IgD-negative memory B cell (primary cell): ENCODE data around the gene EXOC3. TPM values are rescaled to one million over a fixed set of nuclear protein-coding genes. Genes with fewer than 3 reads are reported as not detected.
"Not testable (repeated sequence)": the region's sequence is repeated elsewhere in the genome, so short reads cannot be mapped to it uniquely, and the experiment has no call there.

ENCODE experiments used
- H3K27ac Mint-ChIP-seq, 3 donors: one replicate each; pipeline ENCODE4 v1.8.0; 2020 to 2022; ENCODE audit warnings: mild to moderate bottlenecking in 3 of 3, mixed read lengths in 3 of 3, moderate library complexity in 1 of 3
- H3K27me3 Mint-ChIP-seq: one replicate; pipeline ENCODE4 v1.8.0; 2021; ENCODE audit warnings: mixed read lengths
- H3K36me3 Mint-ChIP-seq: one replicate; pipeline ENCODE4 v1.8.0; 2020; ENCODE audit warnings: mild to moderate bottlenecking, mixed read lengths
- H3K4me1 Mint-ChIP-seq, 3 donors: one replicate each; pipeline ENCODE4 v1.8.0; 2020 to 2022; ENCODE audit warnings: mixed read lengths in 3 of 3, mild to moderate bottlenecking in 1 of 3
- H3K4me3 Mint-ChIP-seq, 4 donors: one replicate each; pipeline ENCODE4 v1.8.0; 2020 to 2022; ENCODE audit warnings: mild to moderate bottlenecking in 4 of 4, mixed read lengths in 4 of 4, moderate library complexity in 3 of 4
- H3K9me3 Mint-ChIP-seq, 3 donors: one replicate each; pipeline ENCODE4 v1.8.0; 2020 to 2021; ENCODE audit warnings: mixed read lengths in 3 of 3, mild to moderate bottlenecking in 1 of 3
- polyA plus RNA-seq: library from polyadenylated mRNA; unstranded; fragments of 300-500 nt; fragmentation: Illumina TruSeq; gene quantifications from one replicate; pipeline ENCODE4 v1.2.3, GENCODE V29; 2021

EXOC3 gene
- polyA plus RNA-seq, 1 donor from 2014 or later, result 25.8 TPM

DNA sequence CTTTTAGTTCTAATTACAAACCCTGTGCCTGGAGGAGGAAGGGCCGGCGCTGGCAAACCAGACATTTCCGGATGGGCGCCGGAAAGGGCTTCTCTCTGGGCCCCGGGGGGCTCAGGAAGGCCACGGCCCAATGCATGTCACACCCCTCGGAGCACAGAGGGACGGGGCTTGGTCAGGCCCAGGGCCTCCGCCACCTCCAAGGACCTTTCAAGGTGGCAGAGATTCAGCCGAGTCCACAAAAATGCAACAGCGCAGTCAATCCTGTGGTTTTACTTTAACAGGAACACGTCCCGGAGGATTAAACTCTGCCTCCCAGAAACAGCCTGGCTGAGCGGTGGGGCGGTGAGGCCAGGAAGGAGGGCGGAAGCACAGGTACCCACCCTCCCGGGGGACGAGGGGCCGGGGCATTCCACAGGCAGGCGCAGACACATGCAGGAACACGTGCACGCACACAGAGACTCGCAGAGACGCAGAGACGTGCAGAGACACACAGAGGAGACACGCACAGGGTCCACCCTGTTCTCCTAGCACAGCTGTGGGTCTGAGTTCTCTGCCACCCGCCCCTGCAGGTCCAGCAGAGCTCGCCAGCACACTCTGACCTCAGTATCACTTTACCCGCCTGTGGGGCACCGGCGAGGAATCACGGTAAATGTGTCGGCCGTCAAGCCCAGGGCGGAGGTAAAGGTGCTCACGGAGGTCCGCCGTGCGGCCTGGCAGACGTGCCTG is 58.3 kb downstream of the EXOC3 start:
- Mint-ChIP-seq H3K9me3 (peaks cover 0 to 3% (median 0%) of the 10 kb centered on the region in 3 donors), H3K27ac (no peak overlapping the region), H3K36me3 (no peaks in the 10 kb centered on the region), H3K4me3 (no peak overlapping the region), H3K27me3 (peaks cover 26% of the 10 kb centered on the region), H3K4me1 (peaks cover 0 to 2% (median 0%) of the 10 kb centered on the region in 3 donors)

DNA sequence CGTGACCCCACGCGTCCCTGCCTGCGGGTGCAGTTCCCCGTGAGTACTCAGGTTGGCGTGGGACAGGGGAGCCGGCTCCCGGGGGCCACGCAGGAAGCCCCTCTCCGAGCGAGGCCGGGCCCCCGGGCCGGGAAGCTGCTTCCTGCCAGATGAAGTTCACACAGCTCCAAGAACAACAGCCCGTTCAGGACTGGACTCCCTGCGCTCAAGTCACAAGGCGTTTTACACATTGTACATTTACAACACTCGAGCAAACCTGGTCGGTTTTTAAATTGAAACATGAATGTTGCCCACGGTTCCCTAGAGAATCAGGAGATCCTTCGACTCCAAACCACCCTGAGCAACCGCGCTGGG is 58.8 kb downstream of the EXOC3 start:
- peaks cover 0 to 2% (median 0%) of the 10 kb centered on the region in 3 donors for H3K4me1 Mint-ChIP-seq
- peaks cover 0 to 3% (median 0%) of the 10 kb centered on the region in 3 donors for H3K9me3 Mint-ChIP-seq
- H3K36me3 Mint-ChIP-seq, result no peaks in the 10 kb centered on the region
- H3K27me3 Mint-ChIP-seq, result peaks cover 24% of the 10 kb centered on the region
- no peak overlapping the region for H3K27ac Mint-ChIP-seq
- no peak overlapping the region for H3K4me3 Mint-ChIP-seq

DNA sequence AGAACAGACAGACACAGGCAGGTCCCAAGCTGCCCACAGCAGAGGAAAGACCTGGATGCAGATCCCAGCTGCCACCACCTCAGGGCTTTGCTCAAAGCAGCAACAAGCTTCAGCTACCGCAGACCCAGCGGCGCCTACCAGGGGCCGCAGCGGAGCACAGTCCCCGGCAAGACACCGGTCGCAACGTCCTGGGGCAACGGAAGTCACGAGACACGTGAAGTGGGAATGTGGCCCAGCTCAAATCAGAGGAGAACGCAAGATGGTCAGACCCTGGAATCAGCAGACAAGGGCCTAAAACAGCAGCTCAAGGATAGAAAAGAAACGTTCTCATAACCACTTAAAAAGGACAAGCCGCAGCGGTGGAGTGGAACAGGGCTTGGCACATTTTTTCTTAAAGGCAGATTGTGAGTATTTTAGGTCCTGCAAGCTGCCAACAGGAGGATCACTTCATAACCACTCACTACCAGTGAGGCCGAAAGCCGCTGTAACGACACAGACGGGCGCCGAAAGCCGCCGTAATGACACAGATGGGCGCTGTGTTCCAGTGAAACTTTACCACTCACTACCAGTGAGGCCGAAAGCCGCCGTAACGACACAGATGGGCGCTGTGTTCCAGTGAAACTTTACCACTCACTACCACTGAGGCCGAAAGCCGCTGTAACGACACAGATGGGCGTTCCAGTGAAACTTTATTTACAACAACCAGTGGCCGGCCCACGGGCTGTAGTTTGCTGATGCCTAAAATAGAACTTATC is 59.5 kb downstream of the EXOC3 start:
- Mint-ChIP-seq H3K9me3 (peaks cover 0 to 3% (median 0%) of the 10 kb centered on the region in 3 donors), H3K4me1 (peaks cover 0 to 2% (median 0%) of the 10 kb centered on the region in 3 donors), H3K27ac (no peak overlapping the region), H3K4me3 (no peak overlapping the region), H3K27me3 (peaks cover 20% of the 10 kb centered on the region), H3K36me3 (no peaks in the 10 kb centered on the region)

DNA sequence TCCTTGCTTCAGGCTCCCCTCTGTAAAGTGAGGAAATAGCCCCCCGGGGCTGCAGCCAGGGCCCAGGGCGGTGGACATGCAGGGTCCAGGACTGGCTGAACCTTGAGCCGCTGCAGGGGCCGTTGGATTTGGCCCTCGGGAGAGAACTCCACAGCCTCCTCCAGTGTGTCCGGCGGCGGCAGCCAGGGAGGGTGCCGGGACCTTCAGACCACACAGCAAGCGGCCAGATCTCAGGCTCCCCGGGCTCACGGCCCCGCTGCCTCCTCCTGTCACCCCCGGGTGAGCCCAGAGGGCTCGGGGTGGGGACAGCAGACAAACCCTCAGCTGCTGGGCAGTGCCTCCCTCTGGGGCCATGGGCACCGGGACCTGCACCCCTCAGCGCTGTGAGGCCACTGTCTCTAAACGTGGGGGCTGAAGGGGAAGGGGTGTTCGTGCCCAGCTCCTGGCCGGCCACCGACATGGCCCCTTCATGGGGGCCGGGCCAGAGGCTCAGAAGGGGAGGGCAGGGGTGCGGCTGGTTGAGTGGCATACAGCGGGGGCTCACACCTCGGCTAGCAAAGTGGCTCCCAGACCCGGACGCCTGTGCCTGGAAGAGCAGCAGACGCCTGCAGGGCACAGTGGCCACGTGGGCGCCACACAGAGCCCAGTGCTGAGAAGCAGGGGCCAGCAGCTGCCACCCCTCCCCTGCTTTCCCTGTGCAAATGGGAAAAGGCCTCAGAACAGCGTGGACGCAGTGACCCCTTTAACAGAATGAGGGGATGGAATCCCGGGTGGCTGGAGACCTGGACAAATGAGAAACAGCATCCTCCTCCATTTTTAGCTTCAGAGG is 61.6 kb downstream of the EXOC3 start:
- H3K27ac Mint-ChIP-seq, result no peak overlapping the region
- H3K36me3 Mint-ChIP-seq, result no peaks in the 10 kb centered on the region
- H3K4me1 Mint-ChIP-seq, result peaks cover 0 to 2% (median 0%) of the 10 kb centered on the region in 3 donors
- H3K4me3 Mint-ChIP-seq, result no peak overlapping the region
- H3K9me3 Mint-ChIP-seq, result peaks cover 0 to 3% (median 0%) of the 10 kb centered on the region in 3 donors
- peaks cover 13% of the 10 kb centered on the region for H3K27me3 Mint-ChIP-seq

DNA sequence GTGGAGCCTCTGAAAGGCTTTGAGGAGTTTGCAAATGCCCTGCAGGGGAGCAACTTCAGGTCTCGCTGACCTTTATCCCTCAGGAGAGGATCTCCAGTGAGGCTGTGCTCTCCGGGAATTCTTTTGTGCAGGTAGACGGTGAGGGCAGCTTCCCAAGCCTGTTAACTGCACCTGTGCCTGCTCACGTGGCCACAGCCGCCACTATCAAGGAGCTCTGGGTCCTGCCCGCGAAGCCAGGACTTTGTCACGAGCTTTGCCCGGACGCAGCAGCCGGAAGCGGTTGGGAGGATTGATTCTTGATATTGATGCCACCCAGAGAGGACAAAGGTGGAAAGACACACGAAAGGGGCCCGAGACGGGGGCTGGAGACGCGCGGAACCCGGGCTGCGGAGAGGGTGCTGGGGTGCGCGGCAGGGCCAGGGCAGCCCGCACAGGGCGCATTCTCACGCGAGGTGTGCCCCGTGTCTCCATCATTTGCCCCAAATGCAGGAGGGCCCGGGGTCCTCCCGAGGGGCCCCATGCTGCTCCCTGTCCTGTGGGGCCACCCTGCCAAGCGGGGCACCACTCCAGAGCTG is 63.1 kb downstream of the EXOC3 start:
- Mint-ChIP-seq H3K27ac (no peak overlapping the region), H3K36me3 (no peaks in the 10 kb centered on the region), H3K4me3 (no peak overlapping the region), H3K9me3 (peaks cover 0 to 3% (median 0%) of the 10 kb centered on the region in 3 donors), H3K27me3 (peaks cover 13% of the 10 kb centered on the region), H3K4me1 (peaks cover 0 to 2% (median 0%) of the 10 kb centered on the region in 3 donors)

DNA sequence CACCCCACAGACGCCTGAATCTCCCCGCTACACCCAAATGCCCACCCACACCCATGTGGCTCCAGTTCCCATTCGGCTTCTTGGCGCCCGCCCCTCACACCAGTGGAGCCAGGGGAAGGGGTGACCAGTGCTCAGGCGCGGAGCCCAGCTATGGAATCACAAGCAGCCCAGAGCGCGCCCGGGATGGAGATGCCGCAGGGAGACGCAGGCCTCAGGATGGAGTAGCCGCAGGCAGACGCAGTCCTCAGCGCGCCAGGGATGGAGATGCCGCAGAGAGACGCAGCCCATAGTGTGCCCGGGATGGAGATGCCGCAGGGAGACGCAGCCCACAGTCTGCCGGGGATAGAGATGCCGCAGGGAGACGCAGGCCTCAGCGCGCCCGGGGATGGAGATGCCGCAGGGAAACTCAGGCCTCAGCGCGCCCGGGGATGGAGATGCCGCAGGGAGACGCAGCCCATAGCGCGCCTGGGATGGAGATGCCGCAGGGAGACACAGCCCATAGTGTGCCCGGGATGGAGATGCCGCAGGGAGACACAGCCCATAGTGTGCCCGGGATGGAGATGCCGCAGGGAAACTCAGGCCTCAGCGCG is 65.1 kb downstream of the EXOC3 start:
- H3K27ac Mint-ChIP-seq, H3K36me3 Mint-ChIP-seq, H3K9me3 Mint-ChIP-seq, H3K4me3 Mint-ChIP-seq, H3K4me1 Mint-ChIP-seq, H3K27me3 Mint-ChIP-seq: not testable (repeated sequence)

DNA sequence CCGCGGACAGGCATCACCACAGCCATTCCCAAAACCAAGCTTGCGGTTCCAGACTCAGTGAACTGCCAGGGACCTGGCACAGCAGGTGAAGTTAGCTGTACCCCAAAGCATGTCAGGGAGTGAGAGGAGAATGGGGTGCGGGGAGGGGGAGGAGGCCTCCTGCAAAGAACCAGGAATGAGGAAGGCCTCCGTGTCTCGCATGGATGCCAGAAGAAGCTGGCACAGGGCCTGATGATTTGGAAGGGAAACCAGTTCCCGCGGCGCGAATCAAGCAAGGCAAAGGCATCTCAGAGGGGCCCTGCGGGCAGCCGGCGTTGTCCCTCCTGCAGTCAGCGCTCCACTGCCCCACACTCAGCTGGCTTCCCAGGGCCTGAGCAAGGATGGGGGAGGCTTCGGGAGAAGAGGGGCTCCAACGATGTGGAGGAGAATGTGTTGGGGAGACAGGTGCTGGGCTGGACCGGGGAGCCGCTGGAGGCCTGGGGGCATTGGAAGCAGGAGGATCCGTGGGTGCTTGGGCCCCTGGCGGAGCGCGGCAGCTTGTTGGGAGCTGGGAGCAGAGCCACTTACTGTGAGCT is 66.7 kb downstream of the EXOC3 start:
- H3K27me3 Mint-ChIP-seq, result peaks cover 7% of the 10 kb centered on the region
- no peak overlapping the region for H3K27ac Mint-ChIP-seq
- no peaks in the 10 kb centered on the region for H3K4me1 Mint-ChIP-seq
- no peaks in the 10 kb centered on the region for H3K36me3 Mint-ChIP-seq
- no peak overlapping the region for H3K4me3 Mint-ChIP-seq
- H3K9me3 Mint-ChIP-seq, result no peaks in the 10 kb centered on the region

DNA sequence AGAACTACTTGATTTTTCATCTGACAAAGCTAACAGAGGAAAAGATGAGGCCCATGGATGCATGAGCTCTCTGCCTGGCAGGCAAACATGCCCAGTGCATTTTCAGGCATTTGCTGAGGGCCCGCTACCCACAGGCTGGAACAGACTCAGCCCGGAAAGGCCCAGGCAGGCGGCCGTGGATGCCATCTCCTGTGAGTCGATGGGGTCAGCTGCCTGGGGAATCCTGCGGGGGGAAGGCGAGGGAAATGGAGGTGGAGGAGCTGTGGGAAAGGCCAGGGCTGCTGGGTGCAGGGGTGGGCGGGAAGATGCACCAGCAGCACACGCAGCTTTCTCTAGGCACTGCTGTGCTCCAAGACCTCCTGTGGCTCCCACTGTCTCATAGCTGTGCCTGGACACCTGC is 67.5 kb downstream of the EXOC3 start:
- Mint-ChIP-seq H3K9me3 (no peaks in the 10 kb centered on the region), H3K4me1 (peaks cover 0 to 1% (median 0%) of the 10 kb centered on the region in 3 donors), H3K4me3 (no peak overlapping the region), H3K27ac (no peak overlapping the region), H3K27me3 (peaks cover 11% of the 10 kb centered on the region), H3K36me3 (no peaks in the 10 kb centered on the region)

DNA sequence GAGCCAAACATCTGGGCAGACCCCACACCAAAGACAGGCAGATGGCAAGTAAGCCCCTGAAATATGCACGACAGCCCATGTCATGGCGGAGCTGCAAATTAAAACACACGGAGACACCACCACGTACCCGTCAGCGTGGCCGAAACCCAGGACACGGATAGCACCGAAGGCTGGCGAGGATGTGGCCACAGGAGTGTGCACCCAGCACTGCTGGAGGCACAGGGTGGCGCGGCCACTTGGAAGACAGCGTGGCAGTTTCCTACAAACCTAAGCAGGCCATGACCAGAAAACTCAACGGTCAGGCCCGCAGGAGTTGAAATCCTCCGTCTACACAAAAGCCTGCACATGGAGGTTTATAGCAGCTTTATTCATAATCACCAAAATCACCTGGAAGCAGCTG is 68.5 kb downstream of the EXOC3 start:
- Mint-ChIP-seq H3K27ac (no peak overlapping the region), H3K27me3 (peaks cover 13% of the 10 kb centered on the region), H3K9me3 (no peaks in the 10 kb centered on the region), H3K4me1 (peaks cover 0 to 1% (median 0%) of the 10 kb centered on the region in 3 donors), H3K36me3 (no peaks in the 10 kb centered on the region), H3K4me3 (no peak overlapping the region)

DNA sequence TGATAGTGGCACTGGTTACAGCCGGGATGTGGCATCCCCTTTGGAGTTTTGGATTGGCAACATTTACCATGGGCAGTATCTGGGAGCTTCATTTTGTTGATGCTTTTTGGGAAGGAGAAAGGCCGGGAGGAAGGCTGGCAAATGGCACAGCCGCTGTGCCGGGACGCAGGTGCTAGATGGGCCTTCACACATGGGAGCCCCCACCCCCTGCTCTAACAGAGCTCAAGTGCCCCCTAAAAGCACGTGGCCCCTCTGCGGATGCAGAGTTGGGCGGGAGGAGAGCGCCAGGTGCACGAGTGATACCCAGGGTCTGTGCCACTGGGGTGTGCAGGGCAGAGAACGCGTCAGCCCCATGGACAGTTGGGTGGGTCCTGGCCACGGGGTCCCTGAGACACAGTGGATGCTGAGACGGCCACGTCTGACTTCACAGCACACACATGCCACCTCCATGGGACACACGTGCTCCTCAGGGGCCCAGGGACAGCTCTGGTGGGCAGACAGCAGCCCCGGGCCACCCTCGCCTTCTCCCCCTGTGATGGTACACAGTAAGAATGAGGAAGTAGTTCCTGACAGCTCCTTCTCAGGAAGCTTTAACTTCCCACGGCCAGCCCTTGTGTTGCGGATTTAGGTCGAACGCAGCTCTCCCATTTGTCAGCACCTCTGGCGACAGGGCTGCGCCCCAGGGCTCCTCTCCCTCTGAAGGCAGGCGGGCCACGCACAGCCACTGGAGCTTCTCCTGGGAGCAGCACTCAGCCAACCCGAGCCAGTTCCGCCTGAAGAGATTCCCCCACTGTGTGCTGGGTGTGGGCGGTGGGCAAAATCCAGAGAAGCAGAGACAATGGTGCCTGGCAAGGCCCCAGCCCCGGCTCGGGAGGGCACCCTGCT is 70.5 kb downstream of the EXOC3 start:
- H3K36me3 Mint-ChIP-seq, result no peaks in the 10 kb centered on the region
- H3K4me1 Mint-ChIP-seq, result peaks cover 0 to 1% (median 0%) of the 10 kb centered on the region in 3 donors
- no peak overlapping the region for H3K4me3 Mint-ChIP-seq
- H3K9me3 Mint-ChIP-seq, result peaks cover 0 to 2% (median 0%) of the 10 kb centered on the region in 3 donors
- H3K27ac Mint-ChIP-seq, result no peak overlapping the region
- H3K27me3 Mint-ChIP-seq, result peaks cover 16% of the 10 kb centered on the region

DNA sequence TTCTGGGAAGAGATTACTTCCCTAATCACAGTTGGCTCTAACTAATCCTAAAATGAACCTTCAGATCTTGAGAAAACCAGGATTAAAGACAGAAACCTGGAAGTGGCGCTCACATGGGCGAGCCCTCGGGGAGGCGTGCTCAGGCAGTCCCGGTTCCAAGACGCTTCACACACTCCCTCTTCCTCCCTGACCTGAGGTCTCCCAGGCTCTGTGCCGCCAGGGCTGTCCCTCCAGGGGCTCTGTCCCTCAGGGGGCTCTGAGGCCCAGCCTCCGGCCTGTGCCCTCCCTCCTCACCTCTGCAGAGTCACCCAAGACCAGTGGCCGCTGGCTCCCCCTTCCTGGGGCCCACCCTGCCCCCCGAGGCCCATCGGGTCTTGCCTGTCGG is 71.1 kb downstream of the EXOC3 start:
- H3K36me3 Mint-ChIP-seq, result no peaks in the 10 kb centered on the region
- peaks cover 0 to 1% (median 0%) of the 10 kb centered on the region in 3 donors for H3K4me1 Mint-ChIP-seq
- peaks cover 0 to 2% (median 0%) of the 10 kb centered on the region in 3 donors for H3K9me3 Mint-ChIP-seq
- H3K27me3 Mint-ChIP-seq, result peaks cover 20% of the 10 kb centered on the region
- no peak overlapping the region for H3K4me3 Mint-ChIP-seq
- H3K27ac Mint-ChIP-seq, result no peak overlapping the region

DNA sequence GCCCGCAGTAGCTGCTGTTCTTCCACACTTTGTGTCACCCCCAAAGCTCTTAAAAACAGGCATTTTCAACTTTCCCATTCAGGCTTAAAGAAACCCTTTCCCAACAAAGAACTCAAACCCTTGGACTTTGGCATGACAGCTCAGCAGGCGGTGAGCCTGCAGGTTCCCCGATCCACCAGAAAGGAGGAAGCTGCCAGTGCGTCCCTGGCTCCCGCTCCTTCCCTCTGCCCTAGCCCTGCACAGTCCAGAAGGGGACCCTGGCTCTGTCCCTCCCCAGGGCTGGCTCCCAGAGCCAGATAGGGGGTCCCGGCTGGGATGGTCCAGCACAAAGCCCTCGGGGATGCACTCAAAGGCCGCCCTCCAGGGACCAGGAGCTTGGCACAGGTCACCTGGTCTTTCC is 71.7 kb downstream of the EXOC3 start:
- no peaks in the 10 kb centered on the region for H3K36me3 Mint-ChIP-seq
- peaks cover 22% of the 10 kb centered on the region for H3K27me3 Mint-ChIP-seq
- peaks cover 0 to 1% (median 0%) of the 10 kb centered on the region in 3 donors for H3K4me1 Mint-ChIP-seq
- peak overlapping the region in 1 of 3 donors; percentile 25 for H3K27ac Mint-ChIP-seq
- no peak overlapping the region for H3K4me3 Mint-ChIP-seq
- H3K9me3 Mint-ChIP-seq, result peaks cover 0 to 2% (median 0%) of the 10 kb centered on the region in 3 donors

DNA sequence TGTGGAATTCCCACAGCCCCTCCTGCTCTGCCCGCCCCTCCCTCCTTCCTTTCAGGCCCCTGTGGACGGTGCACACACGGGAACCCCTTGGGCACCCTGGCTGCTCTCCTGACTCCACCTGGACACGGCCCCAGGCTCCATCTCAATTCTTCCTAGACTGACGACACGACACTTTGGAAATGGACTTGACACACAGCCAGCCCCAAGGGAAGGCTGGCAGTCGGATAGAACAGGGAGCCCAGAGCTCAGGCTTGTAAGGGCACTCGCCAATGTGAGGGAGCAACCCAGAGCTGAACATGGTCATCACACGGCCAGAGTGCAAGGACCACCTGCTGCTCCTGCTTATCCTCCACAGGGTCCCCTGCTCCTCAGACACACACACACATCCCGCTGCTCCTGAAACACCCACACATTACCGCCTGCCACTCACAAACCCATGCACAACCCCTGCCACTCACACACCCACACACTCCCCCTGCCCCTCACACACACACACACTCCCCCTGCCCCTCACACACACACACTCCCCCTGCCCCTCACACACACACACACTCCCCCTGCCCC is 72.4 kb downstream of the EXOC3 start:
- no peaks in the 10 kb centered on the region for H3K36me3 Mint-ChIP-seq
- H3K9me3 Mint-ChIP-seq, result peaks cover 0 to 2% (median 0%) of the 10 kb centered on the region in 3 donors
- H3K4me3 Mint-ChIP-seq, result no peak overlapping the region
- peaks cover 0 to 1% (median 0%) of the 10 kb centered on the region in 3 donors for H3K4me1 Mint-ChIP-seq
- no peak overlapping the region for H3K27ac Mint-ChIP-seq
- H3K27me3 Mint-ChIP-seq, result peaks cover 24% of the 10 kb centered on the region
